Liver (tissue), 9 donors: ENCODE results near the gene CROT. TPM values are rescaled to one million over a fixed set of nuclear protein-coding genes. Genes with fewer than 3 reads are reported as not detected.

Experiments used
- DNase-seq: peaks from one replicate; pipeline ENCODE4 v3.0.0-alpha.2; 2017; ENCODE audit warnings: low spot score
- H3K27ac ChIP-seq, 2 donors: one replicate each; pipeline ENCODE4 v1.7.0; 2013; ENCODE audit warnings: inconsistent platforms in 2 of 2, low read length in 2 of 2, control low read depth in 1 of 2, low read depth in 1 of 2, mild to moderate bottlenecking in 1 of 2
- H3K27me3 ChIP-seq, 4 donors: one replicate each; pipeline versions ENCODE4 v1.6.1 to v1.7.0; 2013; ENCODE audit warnings: low read length in 3 of 4, inconsistent platforms in 1 of 4, mild to moderate bottlenecking in 1 of 4, moderate library complexity in 1 of 4; ENCODE audit not compliant: control insufficient read depth in 4 of 4, insufficient read depth in 4 of 4
- H3K36me3 ChIP-seq, 4 donors: one replicate each; pipeline versions ENCODE4 v1.6.1 to v1.7.0; 2013; ENCODE audit warnings: low read length in 3 of 4, mild to moderate bottlenecking in 3 of 4, low read depth in 1 of 4, moderate library complexity in 1 of 4; ENCODE audit not compliant: control insufficient read depth in 4 of 4, insufficient read depth in 3 of 4
- H3K4me1 ChIP-seq, 4 donors: one replicate each; pipeline versions ENCODE4 v1.6.1 to v1.7.0; 2013; ENCODE audit warnings: low read length in 3 of 4, mild to moderate bottlenecking in 3 of 4, moderate library complexity in 1 of 4; ENCODE audit not compliant: control insufficient read depth in 4 of 4, insufficient read depth in 4 of 4
- H3K4me3 ChIP-seq, 3 donors: one replicate each; pipeline versions ENCODE4 v1.6.1 to v1.7.0; 2013; ENCODE audit warnings: low read length in 3 of 3, control low read depth in 1 of 3, low read depth in 1 of 3, mild to moderate bottlenecking in 1 of 3
- H3K9ac ChIP-seq, 2 donors: one replicate each; pipeline ENCODE4 v1.7.0; 2013; ENCODE audit warnings: low read length in 2 of 2, mild to moderate bottlenecking in 2 of 2, moderate library complexity in 2 of 2, control low read depth in 1 of 2, low read depth in 1 of 2
- H3K9me3 ChIP-seq, 4 donors: one replicate each; pipeline versions ENCODE4 v1.6.1 to v1.7.0; 2013; ENCODE audit warnings: low read length in 3 of 4; ENCODE audit not compliant: control insufficient read depth in 4 of 4
- ATF3 ChIP-seq: IDR thresholded peaks from 2 replicates; pipeline ENCODE4 v1.6.1; 2016; ENCODE audit warnings: antibody characterized with exemption
- CTCF ChIP-seq: fragments of 150-350 bp; IDR thresholded peaks from 2 replicates; pipeline ENCODE4 v1.5.1; 2017; ENCODE audit warnings: improper control_type of control experiment, low read depth, low read length; ENCODE audit not compliant: missing input control
- FOXA1 ChIP-seq: IDR thresholded peaks from 2 replicates; pipeline ENCODE4 v1.6.1; 2016; ENCODE audit warnings: antibody characterized with exemption
- GABPA ChIP-seq, 2 donors: IDR thresholded peaks in 1 of 2; conservative IDR thresholded peaks in 1 of 2; 2 replicates each; pipeline ENCODE4 v1.6.1; 2016; ENCODE audit warnings: antibody characterized with exemption in 2 of 2, mild to moderate bottlenecking in 1 of 2, moderate library complexity in 1 of 2
- HNF4A ChIP-seq, 2 donors: conservative IDR thresholded peaks; 2 replicates each; pipeline ENCODE4 v1.6.1; 2016; ENCODE audit warnings: antibody characterized with exemption in 2 of 2, mild to moderate bottlenecking in 2 of 2
- HNF4G ChIP-seq: IDR thresholded peaks from 2 replicates; pipeline ENCODE4 v1.6.1; 2016; ENCODE audit warnings: antibody characterized with exemption
- JUND ChIP-seq, 2 donors: IDR thresholded peaks; 2 replicates each; pipeline ENCODE4 v1.6.1; 2016; ENCODE audit warnings: antibody characterized with exemption in 2 of 2
- MAX ChIP-seq: IDR thresholded peaks from 2 replicates; pipeline ENCODE4 v1.6.1; 2016; ENCODE audit warnings: antibody characterized with exemption
- NR2F2 ChIP-seq: IDR thresholded peaks from 2 replicates; pipeline ENCODE4 v1.6.1; 2016; ENCODE audit warnings: antibody characterized with exemption
- RAD21 ChIP-seq, 2 donors: IDR thresholded peaks; 2 replicates each; pipeline ENCODE4 v1.6.1; 2016; ENCODE audit warnings: antibody characterized with exemption in 2 of 2, mild to moderate bottlenecking in 2 of 2
- REST ChIP-seq: IDR thresholded peaks from 2 replicates; pipeline ENCODE4 v1.6.1; 2016; ENCODE audit warnings: antibody characterized with exemption, mild to moderate bottlenecking
- RXRA ChIP-seq, 2 donors: IDR thresholded peaks; 2 replicates each; pipeline ENCODE4 v1.6.1; 2017 to 2018; ENCODE audit warnings: antibody characterized with exemption in 2 of 2, mild to moderate bottlenecking in 1 of 2
- SP1 ChIP-seq: IDR thresholded peaks from 2 replicates; pipeline ENCODE4 v1.6.1; 2018; ENCODE audit warnings: antibody characterized with exemption, mild to moderate bottlenecking
- YY1 ChIP-seq: IDR thresholded peaks from 2 replicates; pipeline ENCODE4 v1.6.1; 2016; ENCODE audit warnings: antibody characterized with exemption, mild to moderate bottlenecking
- ZBTB33 ChIP-seq: IDR thresholded peaks from 2 replicates; pipeline ENCODE4 v1.6.1; 2016; ENCODE audit warnings: antibody characterized with exemption
- WGBS: extraction: QIAGEN DNeasy Blood & Tissue Kit; methylation state at CpG from one replicate; pipeline ENCODE4 v1.1.7; 2013; 5-methylcytosine and 5-hydroxymethylcytosine counted together
- polyA plus RNA-seq, 2 donors: library from polyadenylated mRNA; stranded (reverse) in 1 of 2; unstranded in 1 of 2; fragments of 200-250 nt in 1 of 2; fragments of >200 nt in 1 of 2; fragmentation: Nextera tagmentation in 1 of 2; extraction: Ambion mirVana in 1 of 2; gene quantifications; one replicate each; pipeline versions ENCODE4 v1.2.1 to v1.2.3, GENCODE V29; 2013 to 2015
- total RNA-seq, 2 donors: library from RNA; depleted of rRNA; stranded (reverse); fragments of >200 nt; gene quantifications; one replicate each; pipeline ENCODE4 v1.2.3, GENCODE V29; 2014
- donor health status: healthy.
- donor health status: healthy.
- donor health status: healthy.
- donor health status: healthy.
- donor health status: healthy.

Gene CROT
- total and polyA plus RNA-seq, 4 donors = 10.6 to 45.1 (median 32.9) TPM

GRCh38 chr7:87413951-87414793, 68.7 kb downstream of the CROT start (continued):
- TF ChIP-seq RAD21 (IDR thresholded peaks at IDR 0.05) = no peak
- TF ChIP-seq SP1 = no peak
- TF ChIP-seq HNF4G = no peak
- no peak for TF ChIP-seq ZBTB33

- H3K4me3 ChIP-seq = no peak overlapping the region
- H3K27me3 ChIP-seq = no peaks in the 10 kb centered on the region
- 79% methylated on average over 2 of the region's 2 CpGs for WGBS
- DNase-seq = no peak
- no peaks in the 10 kb centered on the region for H3K9me3 ChIP-seq
- H3K36me3 ChIP-seq = peaks cover 3 to 55% (median 29%) of the 10 kb centered on the region in 4 donors
- TF ChIP-seq CTCF (no peak), YY1 (no peak), SP1 (no peak), HNF4A (conservative IDR thresholded peaks at IDR 0.05) (no peak), GABPA (IDR thresholded peaks at IDR 0.05 in 1 of 2, conservative IDR thresholded peaks at IDR 0.05 in 1 of 2) (no peak), NR2F2 (no peak), JUND (IDR thresholded peaks at IDR 0.05) (no peak), RXRA (IDR thresholded peaks at IDR 0.05) (no peak), RAD21 (IDR thresholded peaks at IDR 0.05) (no peak), FOXA1 (no peak), ATF3 (no peak), ZBTB33 (no peak), REST (no peak), MAX (no peak)
- peak overlapping the region; percentile 8 to 44 for H3K27ac ChIP-seq
- no peaks in the 10 kb centered on the region for H3K4me1 ChIP-seq
- no peak overlapping the region for H3K9ac ChIP-seq
Measured at GRCh38 chr7:87414794-87415188, 69.3 kb downstream of the CROT start.
